ENCODE results near the gene CHPF. TPM values are rescaled to one million over a fixed set of nuclear protein-coding genes. Genes with fewer than 3 reads are reported as not detected.

The CHPF gene
- total RNA-seq, 1 donor from 2014 or later: 151 TPM

- H3K36me3 Mint-ChIP-seq (ENCODE audit: low read depth, unreplicated experiment): peaks cover 21% of the 10 kb centered on the region
- peaks cover 2% of the 10 kb centered on the region for H3K9me3 Mint-ChIP-seq (ENCODE audit: unreplicated experiment)
- no peak overlapping the region for H3K4me3 ChIP-seq (ENCODE audit: insufficient read depth, low read depth, low read length)
- FAIRE-seq (no peak), DNase-seq (ENCODE audit: low read depth) (no peak)
- peaks cover 30% of the 10 kb centered on the region for H3K4me1 ChIP-seq (ENCODE audit: insufficient read depth, low read length)
- H4K20me1 ChIP-seq (ENCODE audit: insufficient read depth, low read length): peaks cover 5% of the 10 kb centered on the region
- H3K27ac Mint-ChIP-seq (ENCODE audit: unreplicated experiment): no peak overlapping the region
- no peak overlapping the region for H2AFZ ChIP-seq (ENCODE audit: low read depth, low read length)
- H3K9me3 ChIP-seq (ENCODE audit: insufficient read depth, low read depth, low read length): no peaks in the 10 kb centered on the region
- H3K4me1 Mint-ChIP-seq (ENCODE audit: low read depth, unreplicated experiment): peaks cover 23% of the 10 kb centered on the region
- H3K9ac ChIP-seq (ENCODE audit: low read length): no peak overlapping the region
- peaks cover 7% of the 10 kb centered on the region for H3K36me3 ChIP-seq (ENCODE audit: insufficient read depth, low read length)
- peaks cover 2% of the 10 kb centered on the region for H3K27me3 Mint-ChIP-seq (ENCODE audit: low read depth, unreplicated experiment)
- TF ChIP-seq CTCF (IDR thresholded peaks at IDR 0.05; ENCODE audit: insufficient read depth, low read depth, low read length) (no peak), EZH2 (IDR thresholded peaks at IDR 0.05; ENCODE audit: insufficient read depth, low read length) (no peak)
- no peak overlapping the region for H3K4me3 Mint-ChIP-seq (ENCODE audit: unreplicated experiment)
- H3K27ac ChIP-seq (ENCODE audit: low read depth, low read length): no peak overlapping the region
- no peaks in the 10 kb centered on the region for H3K27me3 ChIP-seq (ENCODE audit: insufficient read depth, low read length)
- no peak overlapping the region for H3K4me2 ChIP-seq (ENCODE audit: low read length)
- peaks cover 18% of the 10 kb centered on the region for H3K79me2 ChIP-seq (ENCODE audit: insufficient read depth, low read length)
Observed at GRCh38 chr2:219502618-219503017, 41.0 kb downstream of the CHPF start.

GRCh38 chr2:219501849-219502248 is 41.8 kb downstream of the CHPF start:
- peaks cover 23% of the 10 kb centered on the region for H3K4me1 Mint-ChIP-seq (ENCODE audit: low read depth, unreplicated experiment)
- Histone ChIP-seq H3K27me3 (ENCODE audit: insufficient read depth, low read length) (peaks cover 5% of the 10 kb centered on the region), H3K36me3 (ENCODE audit: insufficient read depth, low read length) (peaks cover 7% of the 10 kb centered on the region), H3K4me3 (ENCODE audit: insufficient read depth, low read depth, low read length) (no peak overlapping the region), H3K4me1 (ENCODE audit: insufficient read depth, low read length) (peaks cover 34% of the 10 kb centered on the region), H3K79me2 (ENCODE audit: insufficient read depth, low read length) (peaks cover 18% of the 10 kb centered on the region), H4K20me1 (ENCODE audit: insufficient read depth, low read length) (no peaks in the 10 kb centered on the region), H3K4me2 (ENCODE audit: low read length) (no peak overlapping the region), H3K27ac (ENCODE audit: low read depth, low read length) (no peak overlapping the region), H3K9me3 (ENCODE audit: insufficient read depth, low read depth, low read length) (no peaks in the 10 kb centered on the region), H2AFZ (ENCODE audit: low read depth, low read length) (no peak overlapping the region), H3K9ac (ENCODE audit: low read length) (no peak overlapping the region)
- FAIRE-seq (no peak), DNase-seq (ENCODE audit: low read depth) (no peak)
- H3K27ac Mint-ChIP-seq (ENCODE audit: unreplicated experiment): no peak overlapping the region
- H3K36me3 Mint-ChIP-seq (ENCODE audit: low read depth, unreplicated experiment): peaks cover 18% of the 10 kb centered on the region
- no peak overlapping the region for H3K4me3 Mint-ChIP-seq (ENCODE audit: unreplicated experiment)
- peaks cover 6% of the 10 kb centered on the region for H3K27me3 Mint-ChIP-seq (ENCODE audit: low read depth, unreplicated experiment)
- TF ChIP-seq EZH2 (IDR thresholded peaks at IDR 0.05; ENCODE audit: insufficient read depth, low read length) (no peak), CTCF (IDR thresholded peaks at IDR 0.05; ENCODE audit: insufficient read depth, low read depth, low read length) (no peak)
- H3K9me3 Mint-ChIP-seq (ENCODE audit: unreplicated experiment): peaks cover 2% of the 10 kb centered on the region

GRCh38 chr2:219500135-219500534 is 43.5 kb downstream of the CHPF start:
- H3K4me1 ChIP-seq (ENCODE audit: insufficient read depth, low read length): peaks cover 39% of the 10 kb centered on the region
- Mint-ChIP-seq H3K36me3 (ENCODE audit: low read depth, unreplicated experiment) (peaks cover 16% of the 10 kb centered on the region), H3K4me3 (ENCODE audit: unreplicated experiment) (peak overlapping the region; percentile 98), H3K4me1 (ENCODE audit: low read depth, unreplicated experiment) (peaks cover 23% of the 10 kb centered on the region), H3K9me3 (ENCODE audit: unreplicated experiment) (peaks cover 4% of the 10 kb centered on the region), H3K27me3 (ENCODE audit: low read depth, unreplicated experiment) (peaks cover 12% of the 10 kb centered on the region), H3K27ac (ENCODE audit: unreplicated experiment) (peak overlapping the region; percentile 96)
- peak overlapping the region; percentile 7 for H3K27ac ChIP-seq (ENCODE audit: low read depth, low read length)
- H3K4me3 ChIP-seq (ENCODE audit: insufficient read depth, low read depth, low read length): no peak overlapping the region
- TF ChIP-seq EZH2 (IDR thresholded peaks at IDR 0.05; ENCODE audit: insufficient read depth, low read length) (no peak), CTCF (IDR thresholded peaks at IDR 0.05; ENCODE audit: insufficient read depth, low read depth, low read length) (no peak)
- no peaks in the 10 kb centered on the region for H3K9me3 ChIP-seq (ENCODE audit: insufficient read depth, low read depth, low read length)
- peaks cover 18% of the 10 kb centered on the region for H3K79me2 ChIP-seq (ENCODE audit: insufficient read depth, low read length)
- FAIRE-seq: no peak
- peak; percentile 32 for DNase-seq (ENCODE audit: low read depth)
- H2AFZ ChIP-seq (ENCODE audit: low read depth, low read length): no peak overlapping the region
- peaks cover 15% of the 10 kb centered on the region for H3K27me3 ChIP-seq (ENCODE audit: insufficient read depth, low read length)
- peaks cover 7% of the 10 kb centered on the region for H3K36me3 ChIP-seq (ENCODE audit: insufficient read depth, low read length)
- peak overlapping the region; percentile 100 for H3K9ac ChIP-seq (ENCODE audit: low read length)
- H3K4me2 ChIP-seq (ENCODE audit: low read length): peak overlapping the region; percentile 98
- H4K20me1 ChIP-seq (ENCODE audit: insufficient read depth, low read length): no peaks in the 10 kb centered on the region

Measured in astrocyte (in vitro differentiated cells and primary cell).